Measurements from ENCODE around the gene GPR132. TPM values are rescaled to one million over a fixed set of nuclear protein-coding genes. Genes with fewer than 3 reads are reported as not detected.

The GPR132 gene
- total RNA-seq, 2 donors from 2014 or later: 1.0 TPM

GRCh38 chr14:105005929-105006830, 59.0 kb downstream of the GPR132 start:
- no peak for DNase-seq
- no peak for TF ChIP-seq CTCF (IDR thresholded peaks at IDR 0.05)
- Histone ChIP-seq H3K4me1 (no peaks in the 10 kb centered on the region), H3K9me3 (no peaks in the 10 kb centered on the region), H3K4me3 (no peak overlapping the region), H3K9ac (ENCODE audit: low read depth in 2 of 2, low read length in 2 of 2) (no peak overlapping the region), H3K36me3 (peaks cover 7% of the 10 kb centered on the region), H3K27me3 (no peaks in the 10 kb centered on the region), H3K27ac (no peak overlapping the region)
- intact Hi-C loops (cut with DNase I): no loop called here

GRCh38 chr14:105005329-105005928, 59.8 kb downstream of the GPR132 start:
- Histone ChIP-seq H3K9ac (ENCODE audit: low read depth in 2 of 2, low read length in 2 of 2) (no peak overlapping the region), H3K36me3 (no peaks in the 10 kb centered on the region), H3K4me1 (no peaks in the 10 kb centered on the region), H3K4me3 (no peak overlapping the region), H3K27ac (no peak overlapping the region), H3K9me3 (no peaks in the 10 kb centered on the region), H3K27me3 (no peaks in the 10 kb centered on the region)
- intact Hi-C loops (cut with DNase I): no loop called here
- TF ChIP-seq CTCF (IDR thresholded peaks at IDR 0.05): no peak
- no peak for DNase-seq

Other genes starting within 250 kb of the GPR132 start
- 100 to 1,000 TPM in 1 of 2 donors, 10 to 100 TPM in 1; 57.2 to 110 TPM for gene CEP170B, start 200.2 kb downstream of the GPR132 start, total RNA-seq
- 1 to 10 TPM in 1 of 2 donors, not detected in 1; 1.2 TPM for gene PLD4, start 140.6 kb downstream of the GPR132 start, total RNA-seq
- 10 to 100 TPM in 1 of 2 donors, 1 to 10 TPM in 1; 5.1 to 21.5 TPM for gene AHNAK2, start 87.1 kb downstream of the GPR132 start, total RNA-seq
- gene CLBA1, start 79.6 kb downstream of the GPR132 start, total RNA-seq: 1 to 10 TPM; 3.8 TPM
- gene CDCA4, start 44.3 kb downstream of the GPR132 start, total RNA-seq: 10 to 100 TPM in 1 of 2 donors, 1 to 10 TPM in 1; 8.3 to 16.3 TPM
- gene JAG2, start 103.3 kb upstream of the GPR132 start, total RNA-seq: 10 to 100 TPM in 1 of 2 donors, 1 to 10 TPM in 1; 8.2 to 11.0 TPM
- 10 to 100 TPM; 40.8 to 46.0 TPM for gene NUDT14, start 115.9 kb upstream of the GPR132 start, total RNA-seq
- 10 to 100 TPM; 56.9 to 66.0 TPM for gene BTBD6, start 183.1 kb upstream of the GPR132 start, total RNA-seq
- gene BRF1, start 235.6 kb upstream of the GPR132 start, total RNA-seq: 10 to 100 TPM; 27.2 to 40.6 TPM
- gene PACS2, start 249.3 kb upstream of the GPR132 start, total RNA-seq: 10 to 100 TPM; 44.1 to 82.5 TPM